ENCODE data around the gene ZNF341. TPM values are rescaled to one million over a fixed set of nuclear protein-coding genes. Genes with fewer than 3 reads are reported as not detected.

Gene ZNF341
- total and polyA plus RNA-seq, 2 experiments from 2014 or later: 4.3 to 6.1 TPM

Other genes starting within 250 kb of the ZNF341 start
- 14.7 and 15.8 TPM in 2 replicates for gene CBFA2T2, start 241.9 kb upstream of the ZNF341 start, total RNA-seq (2014; rRNA removed; shearing (Covaris generic))
- gene CBFA2T2, start 241.9 kb upstream of the ZNF341 start, polyA plus RNA-seq (2016; fragmentation: Nextera tagmentation; extraction: Ambion mirVana): 12.3 and 12.7 TPM in 2 replicates
- gene C20orf144, start 69.7 kb upstream of the ZNF341 start, total RNA-seq (2014; rRNA removed; shearing (Covaris generic)): 0.66 TPM in 1 of 2 replicates, not detected in the other
- 0.10 and 0.26 TPM in 2 replicates for gene C20orf144, start 69.7 kb upstream of the ZNF341 start, polyA plus RNA-seq (2016; fragmentation: Nextera tagmentation; extraction: Ambion mirVana)
- 0.08 and 1.9 TPM in 2 replicates for gene ACTL10, start 65.1 kb upstream of the ZNF341 start, total RNA-seq (2014; rRNA removed; shearing (Covaris generic))
- 0.66 and 0.71 TPM in 2 replicates for gene ACTL10, start 65.1 kb upstream of the ZNF341 start, polyA plus RNA-seq (2016; fragmentation: Nextera tagmentation; extraction: Ambion mirVana)
- 28.4 TPM in 2 replicates for gene NECAB3, start 57.6 kb upstream of the ZNF341 start, total RNA-seq (2014; rRNA removed; shearing (Covaris generic))
- 8.5 and 13.4 TPM in 2 replicates for gene NECAB3, start 57.6 kb upstream of the ZNF341 start, polyA plus RNA-seq (2016; fragmentation: Nextera tagmentation; extraction: Ambion mirVana)
- gene E2F1, start 45.6 kb upstream of the ZNF341 start, total RNA-seq (2014; rRNA removed; shearing (Covaris generic)): 42.6 and 45.0 TPM in 2 replicates
- gene E2F1, start 45.6 kb upstream of the ZNF341 start, polyA plus RNA-seq (2016; fragmentation: Nextera tagmentation; extraction: Ambion mirVana): 12.1 and 13.9 TPM in 2 replicates
- 0.39 and 1.2 TPM in 2 replicates for gene PXMP4, start 11.7 kb upstream of the ZNF341 start, total RNA-seq (2014; rRNA removed; shearing (Covaris generic))
- 2.7 and 3.5 TPM in 2 replicates for gene PXMP4, start 11.7 kb upstream of the ZNF341 start, polyA plus RNA-seq (2016; fragmentation: Nextera tagmentation; extraction: Ambion mirVana)
- 42.6 and 49.3 TPM in 2 replicates for gene CHMP4B, start 79.4 kb downstream of the ZNF341 start, total RNA-seq (2014; rRNA removed; shearing (Covaris generic))
- gene CHMP4B, start 79.4 kb downstream of the ZNF341 start, polyA plus RNA-seq (2016; fragmentation: Nextera tagmentation; extraction: Ambion mirVana): 14.5 and 15.7 TPM in 2 replicates

All from GM23338 (cell line).